ENCODE measurements around the gene CSNK1G3.

DNA sequence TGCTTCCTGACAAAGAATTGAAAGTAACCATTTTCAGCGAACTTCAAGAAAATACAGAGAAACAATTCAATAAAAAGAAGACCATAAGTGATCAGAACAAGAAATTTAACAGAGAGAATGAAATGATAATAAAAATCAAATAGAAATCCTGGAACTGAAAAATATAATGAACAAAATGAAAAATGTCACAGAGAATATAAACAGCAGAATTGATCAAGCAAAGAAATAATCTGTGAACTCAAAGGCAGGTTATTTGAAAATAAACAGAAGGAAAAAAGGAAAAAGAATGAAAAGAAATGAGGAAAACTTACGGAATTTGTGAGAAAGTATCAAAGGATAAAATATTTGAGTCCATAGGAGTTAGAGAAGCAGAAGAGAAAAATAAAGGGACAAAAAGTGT is 114.1 kb downstream of the CSNK1G3 start:
- TF ChIP-seq, protein P1, sequence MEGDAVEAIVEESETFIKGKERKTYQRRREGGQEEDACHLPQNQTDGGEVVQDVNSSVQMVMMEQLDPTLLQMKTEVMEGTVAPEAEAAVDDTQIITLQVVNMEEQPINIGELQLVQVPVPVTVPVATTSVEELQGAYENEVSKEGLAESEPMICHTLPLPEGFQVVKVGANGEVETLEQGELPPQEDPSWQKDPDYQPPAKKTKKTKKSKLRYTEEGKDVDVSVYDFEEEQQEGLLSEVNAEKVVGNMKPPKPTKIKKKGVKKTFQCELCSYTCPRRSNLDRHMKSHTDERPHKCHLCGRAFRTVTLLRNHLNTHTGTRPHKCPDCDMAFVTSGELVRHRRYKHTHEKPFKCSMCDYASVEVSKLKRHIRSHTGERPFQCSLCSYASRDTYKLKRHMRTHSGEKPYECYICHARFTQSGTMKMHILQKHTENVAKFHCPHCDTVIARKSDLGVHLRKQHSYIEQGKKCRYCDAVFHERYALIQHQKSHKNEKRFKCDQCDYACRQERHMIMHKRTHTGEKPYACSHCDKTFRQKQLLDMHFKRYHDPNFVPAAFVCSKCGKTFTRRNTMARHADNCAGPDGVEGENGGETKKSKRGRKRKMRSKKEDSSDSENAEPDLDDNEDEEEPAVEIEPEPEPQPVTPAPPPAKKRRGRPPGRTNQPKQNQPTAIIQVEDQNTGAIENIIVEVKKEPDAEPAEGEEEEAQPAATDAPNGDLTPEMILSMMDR (IDR thresholded peaks at IDR 0.05), result no peak
- TF ChIP-seq POLR2AphosphoS5 (IDR thresholded peaks at IDR 0.05) (no peak), POLR2A (IDR thresholded peaks at IDR 0.05) (no peak)
